GM23248 (cell line): ENCODE results near the gene LRP5. TPM values are rescaled to one million over a fixed set of nuclear protein-coding genes. Genes with fewer than 3 reads are reported as not detected.

Experiments used
- DNase-seq: peaks from one replicate; pipeline ENCODE4 v3.0.0-alpha.2; 2015
- H2AFZ ChIP-seq: fragments of 200-600 bp; sonication (generic); 2 replicates; pipeline ENCODE4 v1.6.1; 2016; ENCODE audit warnings: antibody characterized with exemption
- H3F3A ChIP-seq: fragments of 200-600 bp; sonication (generic); 2 replicates; pipeline ENCODE4 v1.6.1; 2016; ENCODE audit warnings: mild to moderate bottlenecking, antibody characterized with exemption, mixed run types; ENCODE audit not compliant: insufficient read depth
- H3K27ac ChIP-seq: fragments of 200-600 bp; sonication (generic); 2 replicates; pipeline ENCODE4 v1.5.1; 2016; ENCODE audit warnings: mild to moderate bottlenecking
- H3K27me3 ChIP-seq: fragments of 200-600 bp; sonication (generic); replicated peaks from 2 replicates; pipeline ENCODE4 v1.6.1; 2016; ENCODE audit warnings: mild to moderate bottlenecking; ENCODE audit not compliant: insufficient read depth
- H3K36me3 ChIP-seq: fragments of 200-600 bp; sonication (generic); 2 replicates; pipeline ENCODE4 v1.6.1; 2016; ENCODE audit warnings: low read depth, mild to moderate bottlenecking
- H3K4me1 ChIP-seq: fragments of 200-600 bp; sonication (generic); 2 replicates; pipeline ENCODE4 v1.6.1; 2016; ENCODE audit warnings: mild to moderate bottlenecking; ENCODE audit not compliant: insufficient read depth
- H3K4me2 ChIP-seq: fragments of 200-600 bp; sonication (generic); one replicate; pipeline ENCODE4 v1.6.1; 2016; ENCODE audit warnings: mild to moderate bottlenecking; ENCODE audit not compliant: unreplicated experiment
- H3K4me3 ChIP-seq: fragments of 200-600 bp; sonication (generic); 2 replicates; pipeline ENCODE4 v1.5.1; 2016; ENCODE audit warnings: mild to moderate bottlenecking
- H3K79me2 ChIP-seq: fragments of 200-600 bp; sonication (generic); 2 replicates; pipeline ENCODE4 v1.6.1; 2016; ENCODE audit warnings: mild to moderate bottlenecking; ENCODE audit not compliant: insufficient read depth
- H3K9ac ChIP-seq: fragments of 200-600 bp; sonication (generic); 2 replicates; pipeline ENCODE4 v1.6.1; 2016; ENCODE audit warnings: mild to moderate bottlenecking
- H3K9me2 ChIP-seq: fragments of 200-600 bp; sonication (generic); 2 replicates; pipeline ENCODE4 v1.6.1; 2016; ENCODE audit warnings: mixed run types, mild to moderate bottlenecking, moderate library complexity; ENCODE audit not compliant: insufficient read depth
- H3K9me3 ChIP-seq: fragments of 200-600 bp; sonication (generic); one replicate; pipeline ENCODE4 v1.6.1; 2017; ENCODE audit warnings: low read depth
- H4K20me1 ChIP-seq: fragments of 200-600 bp; sonication (generic); 2 replicates; pipeline ENCODE4 v1.6.0; 2016; ENCODE audit not compliant: insufficient read depth
- EZH2 ChIP-seq: fragments of 200-600 bp; sonication (generic); IDR thresholded peaks from 2 replicates; pipeline ENCODE4 v1.6.1; 2018; ENCODE audit warnings: antibody characterized with exemption, mild to moderate bottlenecking; ENCODE audit not compliant: insufficient read depth, poor library complexity, severe bottlenecking
- EZH2phosphoT487 ChIP-seq: fragments of 200-600 bp; sonication (generic); IDR thresholded peaks from 2 replicates; pipeline ENCODE4 v1.6.1; 2018; ENCODE audit warnings: antibody characterized with exemption, moderate library complexity, mild to moderate bottlenecking, low read depth; ENCODE audit not compliant: insufficient read depth
- WGBS, 2 experiments: methylation state at CpG; one replicate each; pipeline ENCODE4 v1.1.6; 2015 to 2017; ENCODE audit warnings: low lambda C conversion rate in 2 of 2, low coverage in 1 of 2; ENCODE audit errors: missing lambda C conversion rate in 2 of 2; 5-methylcytosine and 5-hydroxymethylcytosine counted together
- in situ Hi-C: fragments of 300-500 bp; cut with MboI; formaldehyde crosslinking; loops from 2 replicates; pipeline ENCODE4 v1.15.0; 2020
- polyA plus RNA-seq: library from polyadenylated mRNA; unstranded; fragments of >200 nt; fragmentation: Nextera tagmentation; extraction: Ambion mirVana; gene quantifications from 2 replicates; pipeline ENCODE4 v1.2.1, GENCODE V29; 2016
- total RNA-seq: library from RNA; depleted of rRNA; stranded (reverse); fragments of >200 nt; shearing (Covaris generic); gene quantifications from 2 replicates; pipeline ENCODE4 v1.2.3, GENCODE V29; 2014

LRP5 gene
- total and polyA plus RNA-seq, 2 experiments from 2014 or later: 3.0 TPM

DNA sequence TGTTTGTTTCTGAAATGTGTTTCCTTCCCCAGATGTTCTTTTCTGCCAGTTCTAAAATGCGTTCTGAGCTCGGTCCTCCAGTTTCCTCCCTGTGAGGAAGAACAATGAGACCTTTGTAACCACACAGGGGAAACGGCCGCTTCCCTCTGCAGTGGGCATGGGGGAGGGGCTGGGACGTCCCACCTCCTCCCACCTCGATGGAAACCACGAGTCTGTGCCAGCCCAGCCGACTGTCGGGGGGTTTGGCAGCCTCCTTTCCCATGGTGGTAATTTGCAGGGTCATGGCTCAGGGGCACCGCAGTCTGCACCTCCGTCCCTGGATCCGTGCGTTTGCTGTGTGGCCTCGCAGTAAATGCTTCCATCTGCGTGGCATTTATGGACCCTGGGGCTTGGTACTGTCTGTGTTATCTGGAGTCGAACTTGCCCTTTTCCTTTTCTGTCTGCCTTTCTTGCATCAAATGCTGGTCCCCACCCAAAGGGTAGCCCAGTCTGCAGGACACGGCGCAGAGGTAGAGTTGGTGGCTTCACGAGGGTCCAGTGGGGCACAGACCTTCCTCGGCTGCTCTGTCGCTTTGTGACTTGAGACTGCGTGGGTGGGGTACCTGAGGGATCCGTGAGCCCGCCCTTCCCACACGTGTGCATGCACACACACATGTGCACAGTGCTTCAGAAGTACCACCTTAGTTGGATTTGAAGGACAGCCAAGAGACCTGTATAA, 16.1 kb downstream of the LRP5 start:
- in situ Hi-C loops: no loop called here
- Histone ChIP-seq H3F3A (no peaks in the 10 kb centered on the region), H3K9me3 (no peaks in the 10 kb centered on the region), H3K4me3 (no peak overlapping the region), H2AFZ (no peak overlapping the region), H3K79me2 (no peaks in the 10 kb centered on the region), H3K4me1 (no peaks in the 10 kb centered on the region), H3K27ac (no peak overlapping the region), H3K36me3 (no peaks in the 10 kb centered on the region), H3K27me3 (no peaks in the 10 kb centered on the region; the same call in 1 of the 2 replicates), H3K9me2 (no peaks in the 10 kb centered on the region), H3K4me2 (no peak overlapping the region), H4K20me1 (no peaks in the 10 kb centered on the region), H3K9ac (no peak overlapping the region)
- WGBS, 2 experiments: 50 to 58% methylated on average over 24 to 25 of the region's 25 CpGs
- no peak for TF ChIP-seq EZH2
- no peak for TF ChIP-seq EZH2phosphoT487
- DNase-seq: no peak

GRCh38 chr11:68329536-68329935, 17.1 kb downstream of the LRP5 start:
- Histone ChIP-seq H3K4me3 (no peak overlapping the region), H4K20me1 (no peaks in the 10 kb centered on the region), H3K4me2 (no peak overlapping the region), H3K9me2 (no peaks in the 10 kb centered on the region), H3K27ac (no peak overlapping the region), H3K9me3 (no peaks in the 10 kb centered on the region), H3K79me2 (no peaks in the 10 kb centered on the region), H3K36me3 (no peaks in the 10 kb centered on the region), H3K4me1 (no peaks in the 10 kb centered on the region), H3K27me3 (no peaks in the 10 kb centered on the region; the same call in 1 of the 2 replicates), H3K9ac (no peak overlapping the region), H2AFZ (no peak overlapping the region), H3F3A (no peaks in the 10 kb centered on the region)
- TF ChIP-seq EZH2 (no peak), EZH2phosphoT487 (no peak)
- in situ Hi-C loops: no loop called here
- 70 to 71% methylated on average over 7 of the region's 7 CpGs for WGBS, 2 experiments
- no peak for DNase-seq

- Histone ChIP-seq H3K4me3 (no peak overlapping the region), H3K9me3 (no peaks in the 10 kb centered on the region), H3K9ac (no peak overlapping the region), H3F3A (no peaks in the 10 kb centered on the region), H2AFZ (no peak overlapping the region), H3K4me2 (no peak overlapping the region), H3K79me2 (no peaks in the 10 kb centered on the region), H3K36me3 (no peaks in the 10 kb centered on the region), H3K4me1 (no peaks in the 10 kb centered on the region), H3K9me2 (no peaks in the 10 kb centered on the region), H4K20me1 (no peaks in the 10 kb centered on the region), H3K27ac (no peak overlapping the region), H3K27me3 (no peaks in the 10 kb centered on the region; the same call in 1 of the 2 replicates)
- in situ Hi-C loops: no loop called here
- peak; percentile 30 for DNase-seq
- WGBS, 2 experiments: 49% methylated on average over 13 of the region's 13 CpGs
- TF ChIP-seq EZH2: no peak
- no peak for TF ChIP-seq EZH2phosphoT487
Measured at GRCh38 chr11:68329978-68330699, 17.7 kb downstream of the LRP5 start.

DNA sequence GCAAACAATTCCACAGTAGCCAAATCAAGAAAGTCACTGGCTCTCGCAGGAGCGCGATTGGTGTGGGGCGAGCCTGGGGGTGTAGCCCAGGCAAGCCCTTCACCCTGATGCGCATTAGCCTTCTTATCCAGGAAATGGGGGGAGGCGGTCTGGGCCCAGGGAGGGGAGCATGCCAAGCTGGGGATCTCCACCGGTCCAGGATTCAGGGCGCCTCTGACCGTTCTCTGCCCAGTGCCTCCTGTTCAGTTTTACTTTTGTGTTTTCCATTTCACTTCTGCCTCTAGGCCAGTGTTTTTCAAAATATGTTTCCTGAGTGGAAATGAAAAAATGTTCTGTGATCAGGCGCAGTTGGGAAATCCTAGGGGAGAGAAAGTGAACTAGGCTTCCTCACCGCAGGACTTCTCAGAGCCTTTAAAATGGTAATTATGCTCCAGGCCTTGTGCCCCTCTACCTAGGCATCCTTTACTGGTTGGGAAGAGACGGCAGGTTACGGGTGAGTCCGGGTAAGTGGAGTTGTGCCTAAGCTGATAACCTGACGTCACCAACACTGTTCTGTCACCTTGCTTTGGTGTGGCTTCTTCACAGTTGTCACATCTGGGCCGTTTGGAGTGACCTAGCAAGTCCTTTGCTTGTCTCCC, 18.4 kb downstream of the LRP5 start:
- H4K20me1 ChIP-seq: no peaks in the 10 kb centered on the region
- no peak overlapping the region for H3K4me2 ChIP-seq

More for the DNA sequence above, 18.4 kb downstream of the LRP5 start:
- Histone ChIP-seq H3K27me3 (no peaks in the 10 kb centered on the region; the same call in 1 of the 2 replicates), H3K36me3 (no peaks in the 10 kb centered on the region), H3K4me1 (no peaks in the 10 kb centered on the region), H3F3A (no peaks in the 10 kb centered on the region), H3K4me3 (no peak overlapping the region), H3K9ac (no peak overlapping the region), H2AFZ (no peak overlapping the region), H3K27ac (no peak overlapping the region), H3K79me2 (no peaks in the 10 kb centered on the region), H3K9me3 (no peaks in the 10 kb centered on the region), H3K9me2 (no peaks in the 10 kb centered on the region)
- no peak for DNase-seq
- TF ChIP-seq EZH2phosphoT487: no peak
- no peak for TF ChIP-seq EZH2
- 86% methylated on average over 16 of the region's 16 CpGs for WGBS, 2 experiments
- in situ Hi-C loops: no loop called here
